ENCODE data around the gene AHRR.

DNA sequence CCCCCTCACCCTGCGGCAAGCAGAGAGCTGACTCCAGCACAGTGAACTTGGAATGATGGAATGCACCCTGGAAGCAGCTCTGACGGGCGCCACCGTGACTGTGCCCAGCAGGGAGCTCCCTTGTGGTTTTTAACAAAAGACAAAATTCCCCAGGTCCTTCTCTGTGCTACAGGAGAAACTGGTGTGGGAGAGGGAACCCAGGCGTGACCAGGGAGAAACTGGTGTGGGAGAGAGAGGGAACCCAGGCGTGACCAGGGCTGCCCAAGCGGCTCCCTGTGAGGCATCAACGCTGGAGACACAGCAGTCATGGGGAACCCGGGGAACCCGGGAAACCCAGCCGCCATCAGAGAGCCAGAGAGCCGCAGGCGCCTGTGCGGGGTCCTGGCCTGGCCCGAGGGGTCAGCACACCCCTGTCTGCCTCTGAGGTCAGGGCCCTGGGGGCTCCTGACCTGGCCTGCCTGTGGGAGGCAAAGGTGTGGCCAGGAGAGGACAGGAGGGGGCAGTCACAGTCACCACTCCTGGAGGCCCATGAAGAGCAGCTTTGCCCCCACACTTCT, 3.1 kb upstream of the AHRR start:
- TF ChIP-seq, protein P1, sequence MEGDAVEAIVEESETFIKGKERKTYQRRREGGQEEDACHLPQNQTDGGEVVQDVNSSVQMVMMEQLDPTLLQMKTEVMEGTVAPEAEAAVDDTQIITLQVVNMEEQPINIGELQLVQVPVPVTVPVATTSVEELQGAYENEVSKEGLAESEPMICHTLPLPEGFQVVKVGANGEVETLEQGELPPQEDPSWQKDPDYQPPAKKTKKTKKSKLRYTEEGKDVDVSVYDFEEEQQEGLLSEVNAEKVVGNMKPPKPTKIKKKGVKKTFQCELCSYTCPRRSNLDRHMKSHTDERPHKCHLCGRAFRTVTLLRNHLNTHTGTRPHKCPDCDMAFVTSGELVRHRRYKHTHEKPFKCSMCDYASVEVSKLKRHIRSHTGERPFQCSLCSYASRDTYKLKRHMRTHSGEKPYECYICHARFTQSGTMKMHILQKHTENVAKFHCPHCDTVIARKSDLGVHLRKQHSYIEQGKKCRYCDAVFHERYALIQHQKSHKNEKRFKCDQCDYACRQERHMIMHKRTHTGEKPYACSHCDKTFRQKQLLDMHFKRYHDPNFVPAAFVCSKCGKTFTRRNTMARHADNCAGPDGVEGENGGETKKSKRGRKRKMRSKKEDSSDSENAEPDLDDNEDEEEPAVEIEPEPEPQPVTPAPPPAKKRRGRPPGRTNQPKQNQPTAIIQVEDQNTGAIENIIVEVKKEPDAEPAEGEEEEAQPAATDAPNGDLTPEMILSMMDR (conservative IDR thresholded peaks at IDR 0.05; ENCODE audit: low read length) = no peak
- TF ChIP-seq EZH2phosphoT487 (IDR thresholded peaks at IDR 0.05; ENCODE audit: borderline replicate concordance, low read depth, low read length) = no peak

Measured in OCI-LY7 (cell line).